Stimulated activated naive CD8-positive, alpha-beta T cell treated with anti-CD3 and anti-CD28 coated beads, Interleukin-15, Interleukin-2, amounts not matched to agents 100 ng/mL and 50 ng/mL, for 24 hours (primary cell): Measurements from ENCODE around the gene QKI.
A peak's percentile ranks its signal among the peaks of the same experiment; 100 is the strongest.

Experiments used
- H3K27ac Mint-ChIP-seq: one replicate; pipeline ENCODE4 v1.8.0; 2021; ENCODE audit warnings: mild to moderate bottlenecking, mixed read lengths
- H3K27me3 Mint-ChIP-seq: one replicate; pipeline ENCODE4 v1.8.0; 2021; ENCODE audit warnings: mixed read lengths
- H3K36me3 Mint-ChIP-seq: one replicate; pipeline ENCODE4 v1.8.0; 2021; ENCODE audit warnings: low read depth, mixed read lengths
- H3K4me1 Mint-ChIP-seq: one replicate; pipeline ENCODE4 v1.8.0; 2021; ENCODE audit warnings: low read depth, mixed read lengths
- H3K4me3 Mint-ChIP-seq: one replicate; pipeline ENCODE4 v1.8.0; 2021; ENCODE audit warnings: mild to moderate bottlenecking, mixed read lengths
- H3K9me3 Mint-ChIP-seq: one replicate; pipeline ENCODE4 v1.8.0; 2021; ENCODE audit warnings: mixed read lengths

Gene QKI

GRCh38 chr6:163559661-163560060 lies 145.1 kb downstream of the QKI start:
- Mint-ChIP-seq H3K9me3 (no peaks in the 10 kb centered on the region), H3K4me1 (no peaks in the 10 kb centered on the region), H3K27ac (no peak overlapping the region), H3K27me3 (no peaks in the 10 kb centered on the region), H3K36me3 (peaks cover 38% of the 10 kb centered on the region), H3K4me3 (no peak overlapping the region)

- Mint-ChIP-seq H3K4me1 (no peaks in the 10 kb centered on the region), H3K27me3 (no peaks in the 10 kb centered on the region), H3K27ac (no peak overlapping the region), H3K9me3 (no peaks in the 10 kb centered on the region), H3K36me3 (peaks cover 40% of the 10 kb centered on the region), H3K4me3 (no peak overlapping the region)
Measured at GRCh38 chr6:163563318-163563717, 148.8 kb downstream of the QKI start.

- no peak overlapping the region for H3K4me3 Mint-ChIP-seq
- H3K27ac Mint-ChIP-seq = no peak overlapping the region
- H3K27me3 Mint-ChIP-seq = no peaks in the 10 kb centered on the region
Measured at GRCh38 chr6:163564534-163564933, 150.0 kb downstream of the QKI start.

GRCh38 chr6:163565140-163565539 lies 150.6 kb downstream of the QKI start:
- Mint-ChIP-seq H3K4me3 (no peak overlapping the region), H3K27ac (no peak overlapping the region), H3K9me3 (no peaks in the 10 kb centered on the region), H3K4me1 (no peaks in the 10 kb centered on the region), H3K36me3 (peaks cover 37% of the 10 kb centered on the region), H3K27me3 (no peaks in the 10 kb centered on the region)

More at GRCh38 chr6:163564534-163564933, 150.0 kb downstream of the QKI start:
- H3K36me3 Mint-ChIP-seq = peaks cover 33% of the 10 kb centered on the region
- H3K4me1 Mint-ChIP-seq = no peaks in the 10 kb centered on the region
- H3K9me3 Mint-ChIP-seq = no peaks in the 10 kb centered on the region

- no peak overlapping the region for H3K4me3 Mint-ChIP-seq
- H3K36me3 Mint-ChIP-seq = peaks cover 46% of the 10 kb centered on the region
- H3K9me3 Mint-ChIP-seq = no peaks in the 10 kb centered on the region
- H3K27ac Mint-ChIP-seq = no peak overlapping the region
- H3K27me3 Mint-ChIP-seq = no peaks in the 10 kb centered on the region
- H3K4me1 Mint-ChIP-seq = no peaks in the 10 kb centered on the region
Measured at GRCh38 chr6:163566056-163566455, 151.5 kb downstream of the QKI start.

GRCh38 chr6:163568275-163568674 lies 153.8 kb downstream of the QKI start:
- no peak overlapping the region for H3K4me3 Mint-ChIP-seq

GRCh38 chr6:163570579-163571231 lies 156.2 kb downstream of the QKI start:
- Mint-ChIP-seq H3K36me3 (peaks cover 44% of the 10 kb centered on the region), H3K27me3 (no peaks in the 10 kb centered on the region), H3K27ac (no peak overlapping the region), H3K4me1 (no peaks in the 10 kb centered on the region), H3K9me3 (no peaks in the 10 kb centered on the region), H3K4me3 (no peak overlapping the region)

More at GRCh38 chr6:163568275-163568674, 153.8 kb downstream of the QKI start:
- H3K27me3 Mint-ChIP-seq = no peaks in the 10 kb centered on the region
- H3K4me1 Mint-ChIP-seq = no peaks in the 10 kb centered on the region
- H3K36me3 Mint-ChIP-seq = peaks cover 57% of the 10 kb centered on the region
- H3K9me3 Mint-ChIP-seq = no peaks in the 10 kb centered on the region
- peak overlapping the region; percentile 16 for H3K27ac Mint-ChIP-seq

- Mint-ChIP-seq H3K27ac (no peak overlapping the region), H3K27me3 (no peaks in the 10 kb centered on the region), H3K9me3 (no peaks in the 10 kb centered on the region), H3K36me3 (peaks cover 40% of the 10 kb centered on the region), H3K4me3 (no peak overlapping the region), H3K4me1 (no peaks in the 10 kb centered on the region)
Measured at GRCh38 chr6:163571730-163572129, 157.2 kb downstream of the QKI start.

- Mint-ChIP-seq H3K4me3 (no peak overlapping the region), H3K27me3 (no peaks in the 10 kb centered on the region), H3K36me3 (peaks cover 40% of the 10 kb centered on the region), H3K4me1 (no peaks in the 10 kb centered on the region), H3K9me3 (no peaks in the 10 kb centered on the region), H3K27ac (no peak overlapping the region)
Measured at GRCh38 chr6:163572612-163573011, 158.1 kb downstream of the QKI start.

GRCh38 chr6:163573503-163574179 lies 159.1 kb downstream of the QKI start:
- no peak overlapping the region for H3K4me3 Mint-ChIP-seq
- H3K9me3 Mint-ChIP-seq = no peaks in the 10 kb centered on the region
- no peaks in the 10 kb centered on the region for H3K27me3 Mint-ChIP-seq
- H3K36me3 Mint-ChIP-seq = peaks cover 40% of the 10 kb centered on the region
- H3K27ac Mint-ChIP-seq = no peak overlapping the region
- no peaks in the 10 kb centered on the region for H3K4me1 Mint-ChIP-seq

- no peaks in the 10 kb centered on the region for H3K27me3 Mint-ChIP-seq
- no peaks in the 10 kb centered on the region for H3K4me1 Mint-ChIP-seq
- no peaks in the 10 kb centered on the region for H3K9me3 Mint-ChIP-seq
- no peak overlapping the region for H3K4me3 Mint-ChIP-seq
- no peak overlapping the region for H3K27ac Mint-ChIP-seq
- peaks cover 26% of the 10 kb centered on the region for H3K36me3 Mint-ChIP-seq
Measured at GRCh38 chr6:163576114-163576513, 161.6 kb downstream of the QKI start.

- Mint-ChIP-seq H3K27ac (no peak overlapping the region), H3K4me1 (no peaks in the 10 kb centered on the region), H3K4me3 (no peak overlapping the region), H3K27me3 (no peaks in the 10 kb centered on the region), H3K36me3 (peaks cover 14% of the 10 kb centered on the region), H3K9me3 (no peaks in the 10 kb centered on the region)
Measured at GRCh38 chr6:163577404-163577803, 162.9 kb downstream of the QKI start.

- no peak overlapping the region for H3K4me3 Mint-ChIP-seq
- no peaks in the 10 kb centered on the region for H3K4me1 Mint-ChIP-seq
Measured at GRCh38 chr6:163579111-163579879, 164.8 kb downstream of the QKI start.

GRCh38 chr6:163579880-163580295 lies 165.4 kb downstream of the QKI start:
- Mint-ChIP-seq H3K36me3 (no peaks in the 10 kb centered on the region), H3K27ac (no peak overlapping the region), H3K4me1 (no peaks in the 10 kb centered on the region), H3K9me3 (no peaks in the 10 kb centered on the region), H3K27me3 (peaks cover 4% of the 10 kb centered on the region), H3K4me3 (no peak overlapping the region)

More at GRCh38 chr6:163579111-163579879, 164.8 kb downstream of the QKI start:
- peaks cover 4% of the 10 kb centered on the region for H3K27me3 Mint-ChIP-seq
- H3K9me3 Mint-ChIP-seq = no peaks in the 10 kb centered on the region
- peaks cover 2% of the 10 kb centered on the region for H3K36me3 Mint-ChIP-seq
- H3K27ac Mint-ChIP-seq = no peak overlapping the region
